HL-60 (cell line): ENCODE data around the gene TMTC2.

ENCODE experiments used
- DNase-seq, 2 experiments: peaks; one replicate each; pipeline ENCODE4 v3.0.0-alpha.2; 2010 to 2020; ENCODE audit warnings: low read depth in 1 of 2, low spot score in 1 of 2
- H3K27ac ChIP-seq: fragments of 250-450 bp; sonication (Bioruptor Pico); replicated peaks from 2 replicates; pipeline ENCODE4 v1.5.1; 2020; ENCODE audit warnings: mild to moderate bottlenecking, moderate library complexity
- H3K27me3 ChIP-seq: fragments of 250-450 bp; sonication (Bioruptor Pico); 2 replicates; pipeline ENCODE4 v1.5.1; 2021; ENCODE audit warnings: mild to moderate bottlenecking, moderate library complexity; ENCODE audit not compliant: insufficient read depth, poor library complexity, severe bottlenecking
- H3K4me3 ChIP-seq: replicated peaks from 2 replicates; pipeline ENCODE4 v1.5.1; 2011; ENCODE audit warnings: mild to moderate bottlenecking, control low read depth, low read length; ENCODE audit not compliant: insufficient read depth
- GABPA ChIP-seq: IDR thresholded peaks from 2 replicates; pipeline ENCODE4 v1.6.1; 2012; ENCODE audit warnings: low read depth
- POLR2AphosphoS5 ChIP-seq: IDR thresholded peaks from 2 replicates; pipeline ENCODE4 v1.6.1; 2012; ENCODE audit warnings: low read depth
- REST ChIP-seq: IDR thresholded peaks from 2 replicates; pipeline ENCODE4 v1.6.1; 2012; ENCODE audit warnings: low read depth; ENCODE audit not compliant: insufficient replicate concordance
- SPI1 ChIP-seq: IDR thresholded peaks from 2 replicates; pipeline ENCODE4 v1.6.1; 2012; ENCODE audit warnings: low read depth, mild to moderate bottlenecking, borderline replicate concordance
- TF ChIP-seq, protein P1 (sequence below): IDR thresholded peaks from one replicate; pipeline ENCODE4 v1.5.1; 2011; ENCODE audit warnings: low read length, control low read depth, inconsistent platforms; ENCODE audit not compliant: insufficient read depth

The TMTC2 gene

GRCh38 chr12:83102499-83102898 is 415.8 kb downstream of the TMTC2 start:
- TF ChIP-seq GABPA = no peak
- TF ChIP-seq POLR2AphosphoS5 = no peak
- TF ChIP-seq REST = no peak
- TF ChIP-seq, protein P1, sequence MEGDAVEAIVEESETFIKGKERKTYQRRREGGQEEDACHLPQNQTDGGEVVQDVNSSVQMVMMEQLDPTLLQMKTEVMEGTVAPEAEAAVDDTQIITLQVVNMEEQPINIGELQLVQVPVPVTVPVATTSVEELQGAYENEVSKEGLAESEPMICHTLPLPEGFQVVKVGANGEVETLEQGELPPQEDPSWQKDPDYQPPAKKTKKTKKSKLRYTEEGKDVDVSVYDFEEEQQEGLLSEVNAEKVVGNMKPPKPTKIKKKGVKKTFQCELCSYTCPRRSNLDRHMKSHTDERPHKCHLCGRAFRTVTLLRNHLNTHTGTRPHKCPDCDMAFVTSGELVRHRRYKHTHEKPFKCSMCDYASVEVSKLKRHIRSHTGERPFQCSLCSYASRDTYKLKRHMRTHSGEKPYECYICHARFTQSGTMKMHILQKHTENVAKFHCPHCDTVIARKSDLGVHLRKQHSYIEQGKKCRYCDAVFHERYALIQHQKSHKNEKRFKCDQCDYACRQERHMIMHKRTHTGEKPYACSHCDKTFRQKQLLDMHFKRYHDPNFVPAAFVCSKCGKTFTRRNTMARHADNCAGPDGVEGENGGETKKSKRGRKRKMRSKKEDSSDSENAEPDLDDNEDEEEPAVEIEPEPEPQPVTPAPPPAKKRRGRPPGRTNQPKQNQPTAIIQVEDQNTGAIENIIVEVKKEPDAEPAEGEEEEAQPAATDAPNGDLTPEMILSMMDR = no peak
- no peak for TF ChIP-seq SPI1
- H3K27ac ChIP-seq = no peak overlapping the region
- no peak overlapping the region for H3K4me3 ChIP-seq
- H3K27me3 ChIP-seq = no peaks in the 10 kb centered on the region
- no peak for DNase-seq

GRCh38 chr12:83106873-83107272 is 420.2 kb downstream of the TMTC2 start:
- DNase-seq = no peak
- Histone ChIP-seq H3K4me3 (no peak overlapping the region), H3K27me3 (no peaks in the 10 kb centered on the region), H3K27ac (no peak overlapping the region)
- TF ChIP-seq, protein P1 = no peak
- TF ChIP-seq GABPA = no peak
- TF ChIP-seq SPI1 = no peak
- TF ChIP-seq POLR2AphosphoS5 = no peak

DNA sequence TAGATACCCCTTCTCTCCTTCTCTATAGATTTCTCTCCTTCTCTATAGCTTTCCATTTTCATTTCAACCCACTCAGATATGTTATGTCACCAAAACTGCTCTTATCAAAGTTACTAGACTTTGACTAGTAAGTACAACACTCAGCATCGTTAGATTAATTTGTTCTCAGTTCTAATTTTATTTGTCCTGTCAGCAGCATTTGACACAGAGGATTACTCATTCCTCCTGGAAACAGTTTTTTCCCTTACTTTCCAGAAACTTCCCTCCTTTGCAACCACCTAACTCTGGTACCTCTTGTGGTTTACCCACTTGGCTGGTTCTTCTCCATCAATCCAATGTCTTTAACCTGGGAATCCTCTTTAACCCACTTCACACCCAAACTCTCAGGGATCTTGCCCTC is 423.7 kb downstream of the TMTC2 start:
- TF ChIP-seq GABPA = no peak
- TF ChIP-seq REST = no peak
- TF ChIP-seq POLR2AphosphoS5 = no peak
- TF ChIP-seq, protein P1 = no peak
- TF ChIP-seq SPI1 = no peak
- Histone ChIP-seq H3K27me3 (no peaks in the 10 kb centered on the region), H3K27ac (no peak overlapping the region), H3K4me3 (no peak overlapping the region)
- DNase-seq = no peak

DNA sequence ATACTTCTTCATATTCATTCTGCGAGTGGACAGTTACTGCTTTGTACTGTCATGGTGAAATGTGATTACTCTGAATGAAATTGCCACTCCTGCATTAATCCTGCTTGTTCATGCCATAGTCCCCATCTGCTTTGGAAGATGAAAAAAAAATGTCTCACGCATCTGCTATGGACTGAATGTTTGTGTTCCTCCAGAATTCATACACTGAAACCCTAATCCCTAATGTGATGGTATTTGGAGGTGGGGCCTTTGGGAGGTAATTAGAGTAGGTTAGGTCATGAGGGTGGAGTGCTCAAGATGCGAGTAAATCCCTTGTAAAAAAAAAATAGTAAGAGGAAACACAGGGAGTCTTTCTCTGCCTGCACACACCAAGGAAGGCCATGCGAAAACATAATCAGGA is 427.2 kb downstream of the TMTC2 start:
- Histone ChIP-seq H3K27ac (no peak overlapping the region), H3K4me3 (no peak overlapping the region), H3K27me3 (no peaks in the 10 kb centered on the region)
- no peak for DNase-seq
- TF ChIP-seq, protein P1 = no peak
- no peak for TF ChIP-seq GABPA
- no peak for TF ChIP-seq SPI1
- TF ChIP-seq POLR2AphosphoS5 = no peak
- no peak for TF ChIP-seq REST
